ENCODE measurements around the gene RNF152. TPM values are rescaled to one million over a fixed set of nuclear protein-coding genes. Genes with fewer than 3 reads are reported as not detected.

Gene RNF152
- total RNA-seq, 4 donors from 2014 or later = 6.8 to 23.1 (median 15.9) TPM

GRCh38 chr18:61851940-61852451 lies 40.8 kb downstream of the RNF152 start:
- no peaks in the 10 kb centered on the region for H3K36me3 ChIP-seq
- TF ChIP-seq POLR2A (IDR thresholded peaks at IDR 0.05) (no peak), CTCF (IDR thresholded peaks at IDR 0.05) (no peak)
- no peak for DNase-seq
- 59 to 78% methylated on average over 3 of the region's 3 CpGs for WGBS, 2 donors
- intact Hi-C loops (cut with DNase I) = no loop called here
- H3K9me3 ChIP-seq = no peaks in the 10 kb centered on the region
- H3K4me1 ChIP-seq = no peaks in the 10 kb centered on the region
- no peak overlapping the region for H3K4me3 ChIP-seq
- no peak overlapping the region for H3K27ac ChIP-seq
- H3K27me3 ChIP-seq = no peaks in the 10 kb centered on the region

DNA sequence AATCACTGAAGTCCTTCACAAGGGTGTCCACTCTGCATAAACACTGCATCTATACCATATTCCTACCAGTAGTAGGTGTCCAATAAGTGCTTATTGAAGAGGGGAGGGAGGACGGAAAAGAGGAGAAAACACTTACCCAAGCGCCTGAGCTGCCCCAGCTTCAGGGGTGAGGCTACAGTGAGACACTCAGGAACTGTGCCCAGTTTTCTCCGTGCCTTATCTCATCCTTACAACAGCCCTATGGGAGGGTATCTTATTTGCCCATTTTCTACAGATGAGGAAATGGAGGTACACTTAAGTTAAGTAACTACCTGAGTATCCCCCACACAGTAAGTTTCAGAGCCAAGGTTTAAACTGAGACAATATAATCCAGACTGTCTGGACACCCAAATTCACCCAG lies 41.5 kb downstream of the RNF152 start:
- 81 to 93% methylated on average over 3 of the region's 3 CpGs for WGBS, 2 donors
- intact Hi-C loops (cut with DNase I) = no loop called here
- TF ChIP-seq POLR2A (IDR thresholded peaks at IDR 0.05) (no peak), CTCF (IDR thresholded peaks at IDR 0.05) (no peak)
- no peaks in the 10 kb centered on the region for H3K27me3 ChIP-seq
- no peaks in the 10 kb centered on the region for H3K36me3 ChIP-seq
- DNase-seq = no peak
- H3K27ac ChIP-seq = no peak overlapping the region
- H3K4me3 ChIP-seq = no peak overlapping the region
- no peaks in the 10 kb centered on the region for H3K4me1 ChIP-seq
- no peaks in the 10 kb centered on the region for H3K9me3 ChIP-seq

GRCh38 chr18:61850756-61851155 lies 42.1 kb downstream of the RNF152 start:
- no peak for DNase-seq
- H3K27ac ChIP-seq = no peak overlapping the region
- 78 to 86% methylated on average over 3 of the region's 3 CpGs for WGBS, 2 donors

DNA sequence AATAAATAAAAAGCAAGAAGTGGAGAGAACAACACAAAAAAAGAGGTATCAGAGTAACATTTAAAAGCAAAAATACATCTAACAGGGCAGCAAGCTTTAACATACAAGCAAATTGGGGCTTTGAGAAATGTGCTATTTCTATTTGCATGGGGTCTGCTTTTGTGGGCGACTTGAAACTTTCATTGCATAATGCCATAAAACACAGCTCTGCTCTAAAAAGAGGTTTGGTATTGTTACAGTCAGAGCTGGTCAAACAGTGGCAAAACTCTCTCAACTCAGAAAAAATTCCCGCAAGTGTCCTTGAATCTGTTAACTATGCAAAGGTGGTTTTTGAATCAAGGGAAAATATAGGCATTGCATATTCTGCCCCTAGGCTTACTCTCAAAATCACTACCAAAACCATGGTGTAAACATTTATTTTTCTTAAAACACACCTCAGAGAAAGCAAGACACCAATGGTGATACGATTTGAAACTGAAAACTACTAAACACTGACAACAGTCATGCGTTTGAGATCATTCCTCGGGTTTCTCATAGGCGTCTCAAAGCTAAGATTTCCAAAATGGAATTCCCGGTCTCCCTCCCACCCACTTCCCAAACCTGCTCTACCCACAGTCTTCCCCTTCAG lies 45.5 kb downstream of the RNF152 start:
- Histone ChIP-seq H3K27me3 (no peaks in the 10 kb centered on the region), H3K27ac (no peak overlapping the region), H3K9me3 (no peaks in the 10 kb centered on the region), H3K4me3 (no peak overlapping the region), H3K36me3 (no peaks in the 10 kb centered on the region), H3K4me1 (peaks cover 0 to 7% (median 0%) of the 10 kb centered on the region in 3 donors)
- no peak for DNase-seq
- 81 to 83% methylated on average over 7 of the region's 7 CpGs for WGBS, 2 donors
- intact Hi-C loops (cut with DNase I) = no loop called here
- TF ChIP-seq CTCF (IDR thresholded peaks at IDR 0.05) (no peak), POLR2A (IDR thresholded peaks at IDR 0.05) (no peak)

More at GRCh38 chr18:61850756-61851155, 42.1 kb downstream of the RNF152 start:
- intact Hi-C loops (cut with DNase I) = no loop called here
- Histone ChIP-seq H3K36me3 (no peaks in the 10 kb centered on the region), H3K4me1 (no peaks in the 10 kb centered on the region), H3K9me3 (no peaks in the 10 kb centered on the region), H3K4me3 (no peak overlapping the region), H3K27me3 (no peaks in the 10 kb centered on the region)
- TF ChIP-seq POLR2A (IDR thresholded peaks at IDR 0.05) = no peak
- no peak for TF ChIP-seq CTCF (IDR thresholded peaks at IDR 0.05)

DNA sequence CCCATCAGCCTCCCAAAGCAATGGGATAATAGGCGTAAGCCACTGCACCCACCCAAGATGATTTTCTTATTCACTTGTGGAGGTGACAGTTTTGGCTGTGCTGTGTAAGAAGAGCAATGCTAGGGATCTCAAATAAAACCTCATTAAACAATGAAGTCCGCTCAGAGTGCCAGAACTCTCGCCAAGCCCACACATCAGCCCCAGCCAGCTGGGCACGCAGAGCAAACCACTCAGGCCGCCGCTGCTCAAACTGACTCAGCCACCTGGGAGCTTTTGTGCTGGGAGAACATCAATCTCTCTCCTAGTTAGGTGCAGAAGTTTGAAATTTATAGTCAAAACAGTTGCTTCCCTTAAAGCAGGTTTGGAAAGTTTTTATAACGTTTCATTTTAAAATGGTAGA lies 47.6 kb downstream of the RNF152 start:
- no peak for DNase-seq
- Histone ChIP-seq H3K27ac (no peak overlapping the region), H3K27me3 (no peaks in the 10 kb centered on the region), H3K9me3 (no peaks in the 10 kb centered on the region), H3K36me3 (no peaks in the 10 kb centered on the region), H3K4me1 (peaks cover 0 to 8% (median 0%) of the 10 kb centered on the region in 3 donors), H3K4me3 (no peak overlapping the region)
- WGBS, 2 donors = 68 to 74% methylated on average over 6 of the region's 7 CpGs
- no peak for TF ChIP-seq CTCF (IDR thresholded peaks at IDR 0.05)
- TF ChIP-seq POLR2A (IDR thresholded peaks at IDR 0.05) = no peak
- intact Hi-C loops (cut with DNase I) = no loop called here

Data from esophagus squamous epithelium (tissue), 5 donors.